ENCODE measurements around the gene CENPP.

The CENPP gene

DNA sequence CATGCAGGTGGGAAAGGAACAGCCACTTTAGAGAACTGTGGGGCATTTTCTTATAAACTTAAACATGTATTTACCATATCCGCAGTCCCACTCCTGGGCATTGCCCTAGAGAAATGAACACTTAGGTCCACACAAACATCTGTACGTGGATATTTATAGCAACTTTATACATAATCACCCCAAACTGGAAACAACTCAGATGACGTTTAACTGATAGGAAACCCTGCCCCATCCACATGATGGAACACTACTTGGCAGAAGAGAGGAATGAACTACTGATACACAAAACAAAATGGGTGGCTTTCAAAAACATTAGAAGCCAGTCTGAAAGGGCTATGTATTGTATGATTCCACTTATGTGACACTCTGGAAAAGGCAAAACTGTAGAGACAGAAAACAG is 187.6 kb downstream of the CENPP start:
- DNase-seq, result no peak

DNA sequence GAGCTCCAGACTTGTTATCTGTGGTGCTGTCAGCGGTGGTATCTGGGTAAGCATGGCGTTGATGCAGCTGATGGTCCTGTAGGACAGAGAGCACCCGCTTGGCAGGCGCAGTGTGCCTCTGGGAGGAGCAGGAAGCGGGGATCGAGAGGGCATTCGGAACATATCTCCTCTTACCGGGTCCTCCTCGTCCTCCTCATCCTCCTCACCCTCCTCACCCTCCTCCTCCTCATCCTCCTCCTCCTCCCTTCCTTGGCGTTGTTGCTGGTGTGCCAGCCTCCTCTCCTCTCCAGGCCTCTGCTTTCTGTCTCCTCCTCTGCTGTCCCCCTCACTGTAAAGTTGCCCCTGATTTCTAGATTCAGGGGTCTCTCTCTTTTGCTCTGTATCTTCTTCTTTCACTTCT is 188.9 kb downstream of the CENPP start:
- no peak for DNase-seq

DNA sequence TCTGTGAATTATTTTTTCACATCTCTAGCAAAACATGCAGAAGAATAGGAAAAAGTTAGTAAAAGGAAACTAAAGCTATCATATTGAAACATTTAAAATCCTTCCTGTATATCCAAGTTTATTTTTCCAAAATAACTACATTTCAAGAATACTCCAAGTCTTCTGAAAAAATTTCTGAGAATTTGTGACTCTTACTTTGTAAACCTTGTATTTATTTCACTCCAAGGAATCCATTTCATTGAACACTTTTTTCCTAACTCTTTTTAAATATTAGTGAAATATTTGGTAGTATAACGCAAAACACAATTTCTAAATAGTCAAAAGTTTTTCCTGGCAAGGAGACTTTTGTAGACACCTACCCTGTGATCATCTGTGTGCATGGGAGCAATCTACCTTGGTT is 190.8 kb downstream of the CENPP start:
- DNase-seq, result no peak

DNA sequence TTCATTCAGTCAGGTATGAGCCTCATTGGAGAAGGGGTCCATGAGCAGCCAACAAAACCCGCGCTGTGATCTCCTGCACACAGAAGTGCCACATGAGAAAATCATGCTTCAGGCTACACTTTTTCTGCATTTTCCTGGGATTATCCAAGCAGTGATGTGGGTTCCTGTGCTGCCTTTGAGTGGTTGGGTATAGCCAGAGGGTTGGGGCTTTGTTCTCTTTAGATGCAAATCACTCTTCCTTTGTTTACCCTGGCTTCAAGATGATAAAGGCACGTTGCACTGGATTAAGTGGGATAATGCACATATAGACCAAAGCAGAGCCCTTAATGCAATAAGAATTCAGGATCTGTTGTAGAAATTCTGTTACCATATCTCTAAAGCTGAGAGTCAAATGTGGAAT is 191.3 kb downstream of the CENPP start:
- no peak for DNase-seq

DNA sequence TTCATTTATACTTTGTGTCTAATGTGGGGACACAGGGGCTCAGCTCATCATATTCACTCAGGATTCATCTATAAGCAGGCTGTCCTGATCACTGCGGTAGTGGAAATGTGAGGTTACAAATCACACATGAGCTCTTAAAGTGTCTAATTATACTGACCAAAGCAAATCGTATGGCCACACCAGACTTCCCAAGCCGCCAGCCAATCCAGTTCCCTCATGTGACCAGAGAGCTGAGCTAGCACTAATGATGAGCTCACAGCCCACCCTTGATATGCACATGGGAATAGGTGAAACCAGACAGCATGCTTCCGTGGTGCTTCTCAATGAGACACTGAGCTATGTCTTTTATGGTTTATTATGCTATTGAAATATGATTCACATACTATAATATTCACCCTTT is 192.4 kb downstream of the CENPP start:
- DNase-seq, result no peak

DNA sequence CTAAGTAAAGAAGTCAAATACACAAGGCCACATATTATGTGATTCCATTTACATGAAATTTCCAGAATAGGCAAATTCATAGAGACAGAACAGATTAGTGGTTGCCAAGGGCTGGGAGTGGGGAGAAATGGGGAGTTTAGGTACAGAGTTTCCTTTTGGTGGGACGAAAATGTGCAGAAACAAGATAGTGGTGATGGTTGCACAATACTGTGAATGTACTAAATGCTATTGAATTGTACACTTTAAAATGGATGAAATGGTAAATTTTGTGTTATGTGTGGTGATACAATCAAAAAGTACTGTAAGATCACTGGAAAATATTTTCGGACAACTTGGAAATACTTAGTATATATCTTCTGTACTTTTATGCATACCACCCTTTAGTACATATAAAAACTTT is 195.1 kb downstream of the CENPP start:
- DNase-seq, result no peak

DNA sequence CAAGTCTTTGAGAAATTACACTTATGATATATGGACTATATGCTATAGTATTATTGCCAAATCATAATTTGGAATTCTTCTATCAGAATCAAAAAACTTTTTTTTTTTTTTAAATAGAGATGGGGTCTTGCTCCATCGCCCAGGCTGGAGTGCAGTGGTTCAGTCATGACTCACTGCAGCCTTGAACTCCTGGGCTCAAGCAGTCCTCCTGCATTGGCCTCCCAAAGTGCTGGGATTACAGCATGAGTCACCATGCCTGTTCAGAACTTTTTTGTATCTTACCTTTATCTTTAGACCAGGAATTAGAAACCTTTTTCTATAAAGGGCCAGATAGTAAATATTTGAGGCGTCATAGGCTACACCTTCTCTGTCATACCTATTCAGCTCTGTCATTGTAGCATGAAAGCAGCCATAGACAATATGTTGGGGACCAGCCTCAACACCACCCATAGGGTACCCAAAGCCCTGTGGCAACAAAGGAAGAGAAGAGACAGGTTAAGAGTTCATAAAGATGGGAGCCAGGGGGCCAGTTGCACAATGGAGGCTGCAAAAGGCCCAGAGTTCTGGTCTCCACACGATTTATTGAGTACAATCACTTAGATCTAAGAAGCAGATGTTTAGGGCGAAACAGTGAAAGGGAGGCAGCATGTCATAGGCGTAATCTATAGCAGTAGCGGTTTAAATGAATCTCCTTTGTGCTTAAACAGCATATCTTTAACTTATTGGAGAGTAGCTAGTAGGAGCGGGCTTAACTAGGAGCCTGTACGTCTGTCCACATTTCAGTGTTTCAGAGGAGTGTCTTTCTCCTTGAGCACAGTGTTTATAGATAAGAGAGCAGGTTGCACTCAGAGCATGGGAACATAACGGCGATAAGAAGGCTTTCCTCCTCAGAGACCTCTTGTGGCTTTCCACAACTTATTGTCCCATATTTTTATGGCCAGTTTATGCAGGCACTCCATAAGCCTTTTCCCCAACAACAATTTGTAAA is 197.5 kb downstream of the CENPP start:
- DNase-seq, result no peak

DNA sequence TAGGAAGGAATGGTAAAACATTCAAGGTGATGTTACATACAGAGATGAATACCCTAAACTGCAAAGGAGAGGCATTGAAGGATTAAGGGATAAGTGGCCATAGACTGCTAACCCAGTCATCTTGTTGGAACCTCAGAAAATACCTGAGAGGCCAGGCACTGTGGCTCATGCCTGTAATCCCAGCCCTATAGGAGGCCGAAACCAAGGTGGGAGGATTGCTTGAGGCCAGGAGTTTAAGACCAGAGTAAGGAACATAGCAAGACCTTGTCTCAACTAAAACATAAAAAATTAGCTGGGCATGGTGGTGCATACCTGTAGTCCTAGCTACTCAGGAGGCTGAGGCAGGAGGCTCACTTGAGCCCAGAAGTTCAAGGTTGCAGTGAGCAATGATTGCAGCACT is 199.1 kb downstream of the CENPP start:
- no peak for DNase-seq

DNA sequence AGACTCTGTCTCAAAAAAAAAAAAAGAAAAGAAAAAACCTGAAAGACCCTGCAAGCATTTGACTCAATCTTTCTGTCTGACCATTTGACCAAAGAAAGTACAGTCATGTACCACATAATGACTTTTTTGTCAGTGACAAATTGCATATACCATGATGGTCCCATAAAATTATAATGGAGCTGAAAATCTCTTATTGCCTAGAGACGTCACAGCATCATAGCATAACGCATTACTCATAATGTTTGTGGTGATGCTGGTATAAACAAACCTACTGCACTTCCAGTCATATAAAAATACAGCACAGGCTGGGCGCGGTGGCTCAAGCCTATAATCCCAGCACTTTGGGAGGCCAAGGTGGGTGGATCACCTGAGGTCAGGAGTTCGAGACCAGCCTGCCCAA is 199.6 kb downstream of the CENPP start:
- DNase-seq, result no peak

DNA sequence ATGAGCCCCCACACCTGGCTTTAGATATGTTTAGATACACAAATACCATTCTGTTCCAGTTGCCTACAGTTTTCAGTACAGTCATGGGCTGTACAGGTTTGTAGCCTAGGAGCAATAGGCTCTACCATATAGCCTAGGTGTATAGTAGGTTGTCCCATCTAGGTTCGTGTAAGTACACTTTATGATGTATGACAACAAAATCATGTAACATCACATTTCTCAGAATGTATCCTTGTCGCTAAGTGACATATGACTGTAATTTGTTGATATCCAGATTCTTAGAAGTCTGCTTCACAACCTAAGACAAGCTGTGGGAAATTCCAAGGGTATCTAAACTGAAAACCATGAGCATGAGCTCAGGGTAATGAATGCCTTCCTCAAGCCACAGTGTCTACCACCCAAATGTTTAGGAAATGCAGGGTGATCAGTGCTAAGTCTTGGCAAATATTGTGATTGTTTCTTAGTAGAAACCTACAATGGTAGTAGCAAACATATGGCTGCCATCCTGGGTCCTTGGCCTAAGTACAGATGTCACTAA is 201.6 kb downstream of the CENPP start:
- DNase-seq, result no peak

DNA sequence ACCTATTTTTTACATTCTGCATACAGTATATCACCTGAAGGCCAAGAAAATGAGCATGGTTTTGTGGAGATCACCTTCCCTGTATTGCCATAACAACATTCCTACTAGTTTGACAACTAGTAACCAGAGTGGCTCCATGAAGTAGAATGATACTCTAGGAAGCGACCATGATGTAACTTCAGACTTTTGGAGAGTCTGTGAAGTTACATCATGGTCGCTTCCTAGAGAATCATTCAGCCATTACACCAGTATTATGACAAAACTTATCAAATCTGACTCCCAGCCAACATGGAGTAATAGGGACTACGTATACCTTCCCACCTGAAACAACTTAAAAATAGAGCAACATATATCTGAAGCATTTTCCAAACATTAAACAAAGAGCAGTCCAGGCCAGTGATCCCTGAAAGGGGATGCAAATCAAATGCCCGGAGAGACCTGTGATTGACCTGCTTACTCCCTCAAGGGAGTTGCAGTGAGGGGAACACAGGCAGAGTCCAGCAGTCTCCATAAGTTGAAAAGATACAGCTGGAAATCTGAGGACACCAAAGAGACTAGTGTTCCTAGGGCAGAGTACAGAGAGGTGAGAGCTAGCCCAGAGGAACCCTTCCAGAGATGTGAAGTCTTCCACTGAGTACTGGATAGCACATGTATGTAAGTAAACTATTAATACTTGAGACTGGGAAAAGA is 202.2 kb downstream of the CENPP start:
- DNase-seq, result no peak

DNA sequence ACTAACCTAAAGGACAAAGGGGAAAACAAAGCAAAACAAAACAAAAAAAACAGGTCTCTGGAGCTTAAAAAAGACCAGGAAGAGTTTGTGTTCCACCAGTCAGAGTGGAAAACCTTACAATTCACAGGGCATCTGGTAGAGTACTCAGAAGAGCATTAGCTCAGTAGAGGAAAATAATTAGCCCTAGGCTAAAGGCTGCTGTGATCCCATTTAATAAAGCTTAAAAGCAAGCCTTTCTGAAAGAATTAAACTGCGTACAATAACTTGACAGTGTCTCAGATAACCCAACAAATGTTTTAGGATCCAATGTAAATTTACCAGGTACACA is 202.7 kb downstream of the CENPP start:
- DNase-seq, result no peak

DNA sequence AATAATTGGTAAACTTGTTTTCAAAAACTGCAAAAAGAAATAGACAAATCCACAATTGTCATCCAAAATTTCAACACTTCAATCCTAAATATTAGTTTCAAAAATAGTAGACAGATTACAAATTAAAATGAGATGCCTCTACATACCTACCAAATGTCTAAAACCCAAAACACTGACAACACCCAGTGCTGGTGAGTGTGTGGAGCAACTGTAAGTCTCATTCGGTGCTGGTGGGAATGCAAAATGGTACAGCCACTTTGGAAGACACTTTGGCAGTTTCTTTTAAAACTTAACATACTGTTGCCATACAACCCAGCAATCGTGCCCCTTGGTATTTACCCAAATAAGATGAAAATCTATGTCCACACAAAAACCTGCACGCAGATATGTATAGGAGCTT is 203.4 kb downstream of the CENPP start:
- DNase-seq, result no peak

DNA sequence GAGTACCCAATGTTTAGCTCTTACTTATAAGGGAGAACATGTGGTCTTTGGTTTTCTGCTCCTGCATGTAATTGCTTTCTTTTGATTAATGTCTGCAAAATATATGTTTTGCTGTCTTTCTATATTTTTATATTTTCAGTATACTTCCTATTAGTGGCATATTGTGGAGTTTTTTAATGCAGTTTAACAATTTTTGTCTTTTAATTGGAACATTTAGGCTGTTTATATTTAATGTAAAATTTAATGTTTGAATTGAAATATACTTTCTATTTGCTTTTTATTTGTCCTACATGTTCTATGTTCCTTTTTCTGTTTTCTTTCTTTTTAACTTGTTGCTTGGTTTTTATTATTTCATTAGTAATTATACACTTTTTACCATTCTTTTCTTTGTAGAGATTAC is 205.1 kb downstream of the CENPP start:
- no peak for DNase-seq

DNA sequence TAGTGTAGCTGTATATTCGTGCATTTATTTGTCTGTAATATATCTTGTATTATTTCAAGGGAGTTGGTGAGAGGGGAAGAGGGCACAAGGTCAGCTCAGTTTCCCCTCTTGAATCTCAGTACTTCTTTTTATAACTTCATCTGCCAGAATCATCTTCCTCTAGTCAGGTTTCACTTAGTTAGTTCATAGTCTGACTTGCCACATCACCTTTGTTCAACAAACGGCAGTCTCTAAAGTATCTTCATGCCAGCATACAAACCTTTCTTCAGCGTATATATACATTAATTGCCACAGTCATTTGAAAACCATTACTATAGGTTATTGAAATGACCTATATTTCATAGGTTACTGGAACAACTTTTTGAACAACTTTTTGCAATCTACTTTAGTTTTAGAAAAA is 208.5 kb downstream of the CENPP start:
- no peak for DNase-seq

DNA sequence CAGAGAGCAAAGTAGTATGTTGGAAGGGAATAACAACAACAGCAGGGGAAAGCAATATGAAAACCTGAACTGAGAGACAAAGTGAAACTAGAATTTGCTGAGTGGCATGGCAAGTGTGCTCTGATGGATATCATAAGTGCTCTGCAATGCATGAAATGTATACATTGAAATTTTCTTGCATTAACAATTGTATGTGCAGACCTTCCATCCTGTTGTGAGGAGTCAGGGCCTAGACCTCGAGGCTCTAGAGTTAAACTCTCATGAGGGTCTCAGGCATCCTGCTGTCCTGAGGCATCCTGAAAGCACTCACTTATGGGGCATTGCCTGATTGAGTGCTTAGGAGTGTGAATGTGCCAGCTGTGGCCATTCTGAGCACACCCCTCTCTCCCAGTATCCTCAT is 208.9 kb downstream of the CENPP start:
- no peak for DNase-seq

DNA sequence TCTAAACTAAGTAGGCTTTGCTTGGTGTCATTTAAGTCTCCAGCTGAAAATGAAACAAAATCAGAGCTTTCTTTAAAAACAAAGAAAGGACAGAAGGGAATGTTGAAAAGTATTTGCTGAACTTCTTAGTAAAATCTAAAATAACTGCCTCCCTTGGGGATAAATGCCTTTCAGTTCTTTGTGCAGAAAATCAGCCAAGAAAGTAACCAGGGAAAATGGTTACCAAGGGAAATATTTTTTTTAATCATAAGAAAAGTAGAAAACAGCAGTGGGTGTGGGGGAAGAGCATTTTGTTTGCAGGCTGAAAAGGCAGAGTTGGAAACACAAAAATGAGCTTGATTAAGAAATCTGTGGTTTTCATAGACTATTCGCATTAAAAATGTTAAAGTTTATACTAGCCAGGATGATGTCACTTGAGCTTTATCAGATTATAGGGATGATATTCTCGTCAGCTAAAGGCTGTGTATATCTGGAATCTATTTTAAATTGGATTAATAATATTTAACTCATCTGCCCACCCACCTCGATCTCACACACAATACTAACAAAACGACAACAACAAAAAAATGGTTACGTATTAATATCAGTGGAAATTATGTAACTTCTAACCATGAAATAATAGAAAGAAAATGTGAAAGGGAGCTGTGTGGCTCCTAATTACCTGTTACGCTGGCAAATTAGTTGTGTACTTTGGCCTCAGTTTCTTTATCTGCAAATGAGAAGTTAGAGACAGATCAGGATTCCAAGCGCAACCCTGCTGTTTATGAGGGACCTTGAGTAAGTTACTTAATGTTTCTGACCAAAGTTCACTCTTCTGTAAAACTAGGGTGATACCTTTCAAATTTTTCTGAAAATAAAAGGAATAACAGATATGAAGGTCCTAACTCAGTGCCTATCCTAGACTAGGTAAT is 210.4 kb downstream of the CENPP start, which contains the start of gene ECM2:
ECM2 (minus strand) TSS at position 51 of the 911 bp plus-strand sequence. CDS start 13,124 bp downstream, outside the sequence.
- no peak for DNase-seq

DNA sequence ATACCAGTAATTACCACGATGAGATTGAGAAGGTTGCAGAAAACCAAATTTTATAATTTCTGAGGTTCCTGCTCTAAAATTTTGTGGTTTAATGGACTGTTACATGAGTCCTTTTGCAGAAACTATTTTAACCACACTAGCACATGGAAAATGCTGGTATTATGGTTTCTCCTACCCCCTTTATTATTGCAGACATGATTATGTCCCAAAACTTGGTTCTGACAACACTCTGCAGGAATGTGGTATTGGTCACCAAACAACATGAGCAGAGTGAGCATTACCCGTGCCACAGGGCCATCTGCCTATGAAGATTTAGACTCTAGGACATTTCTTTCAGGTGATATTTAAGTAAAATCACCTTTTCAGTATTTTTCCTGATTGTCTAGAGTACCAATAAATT is 212.8 kb downstream of the CENPP start:
- DNase-seq, result no peak

DNA sequence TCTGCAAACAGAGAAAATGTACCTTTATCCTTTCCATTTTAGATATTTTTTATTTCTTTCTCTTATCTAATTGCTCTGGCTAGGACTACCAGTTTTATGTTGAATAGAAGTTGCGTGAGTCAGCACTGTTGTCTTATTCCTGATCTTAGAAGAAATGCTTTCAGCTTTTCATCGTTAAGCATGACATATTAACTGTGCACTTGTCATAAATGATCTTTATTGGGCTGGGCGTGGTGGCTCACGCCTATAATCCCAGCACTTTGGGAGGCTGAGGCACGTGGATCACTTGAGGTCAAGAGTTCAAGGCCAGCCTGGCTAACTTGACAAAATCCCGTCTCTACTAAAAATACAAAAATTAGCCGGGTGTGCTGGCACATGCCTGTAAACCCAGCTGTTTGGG is 218.2 kb downstream of the CENPP start:
- DNase-seq, result no peak

DNA sequence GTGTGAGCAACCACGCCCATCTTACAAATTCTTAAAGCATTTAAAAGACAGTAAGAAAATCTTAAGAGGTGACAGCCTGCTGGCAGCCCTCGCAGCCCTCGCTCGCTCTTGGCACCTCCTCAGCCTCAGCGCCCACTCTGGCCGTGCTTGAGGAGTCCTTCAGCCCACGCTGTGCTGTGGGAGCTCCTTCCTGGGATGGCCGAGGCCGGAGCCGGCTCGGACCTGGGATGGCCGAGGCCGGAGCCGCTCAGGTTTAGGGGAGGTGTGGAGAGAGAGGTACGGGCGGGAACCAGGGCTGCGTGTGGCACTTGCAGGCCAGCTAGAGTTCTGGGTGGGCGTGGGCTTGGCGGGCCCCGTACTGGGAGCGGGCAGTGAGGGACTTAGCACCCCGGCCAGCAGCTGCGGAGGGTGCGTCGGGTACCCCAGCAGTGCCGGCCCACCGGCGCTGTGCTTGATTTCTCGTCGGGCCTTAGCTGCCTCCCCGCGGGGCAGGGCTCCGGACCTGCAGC is 219.3 kb downstream of the CENPP start:
- no peak for DNase-seq

DNA sequence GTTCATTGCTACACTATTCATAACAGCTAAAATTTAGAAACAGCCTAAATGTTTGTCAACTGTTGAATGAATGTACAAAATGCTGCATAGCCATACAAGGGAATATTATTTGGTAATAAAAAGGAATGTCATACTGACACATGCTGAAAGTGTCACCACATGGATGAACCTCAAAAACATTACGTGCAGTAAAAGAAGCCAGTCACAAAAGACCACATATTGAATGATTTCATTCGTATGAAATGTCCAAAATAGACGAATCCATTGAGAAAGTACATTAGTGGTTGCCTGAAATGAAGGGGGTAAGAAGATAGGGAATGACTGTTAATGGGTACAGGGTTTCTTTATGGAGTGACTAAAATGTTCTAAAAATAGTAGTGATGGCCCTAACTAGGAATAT is 221.6 kb downstream of the CENPP start:
- DNase-seq, result no peak

DNA sequence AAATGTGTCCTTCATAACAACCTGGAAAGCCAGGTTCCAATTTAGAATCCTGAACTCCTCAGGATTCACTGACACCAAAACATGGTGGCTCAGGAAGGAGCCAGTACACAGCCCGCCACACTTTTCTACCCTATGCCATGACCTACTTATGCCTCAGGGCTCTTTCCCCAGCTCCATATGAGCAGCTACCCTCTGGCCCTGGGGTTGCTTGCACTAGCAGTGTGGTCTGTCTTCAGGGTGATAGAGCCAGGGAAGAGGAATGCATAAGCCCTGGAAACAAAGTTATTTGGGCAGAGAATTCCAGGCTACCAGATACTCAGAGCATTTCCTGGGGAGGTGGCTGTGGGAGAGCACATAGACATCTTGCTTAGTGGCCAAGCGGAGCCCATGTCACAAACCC is 225.0 kb downstream of the CENPP start:
- no peak for DNase-seq

Data from stimulated activated CD4-positive, alpha-beta T cell treated with anti-CD3 and anti-CD28 coated beads, Interleukin-2, amount 100 ng/mL, for 24 hours (primary cell).